ENCODE measurements around the gene MGAT1. TPM values are rescaled to one million over a fixed set of nuclear protein-coding genes. Genes with fewer than 3 reads are reported as not detected.

MGAT1 gene
- total RNA-seq, 1 experiment from 2014 or later: 86.4 TPM

DNA sequence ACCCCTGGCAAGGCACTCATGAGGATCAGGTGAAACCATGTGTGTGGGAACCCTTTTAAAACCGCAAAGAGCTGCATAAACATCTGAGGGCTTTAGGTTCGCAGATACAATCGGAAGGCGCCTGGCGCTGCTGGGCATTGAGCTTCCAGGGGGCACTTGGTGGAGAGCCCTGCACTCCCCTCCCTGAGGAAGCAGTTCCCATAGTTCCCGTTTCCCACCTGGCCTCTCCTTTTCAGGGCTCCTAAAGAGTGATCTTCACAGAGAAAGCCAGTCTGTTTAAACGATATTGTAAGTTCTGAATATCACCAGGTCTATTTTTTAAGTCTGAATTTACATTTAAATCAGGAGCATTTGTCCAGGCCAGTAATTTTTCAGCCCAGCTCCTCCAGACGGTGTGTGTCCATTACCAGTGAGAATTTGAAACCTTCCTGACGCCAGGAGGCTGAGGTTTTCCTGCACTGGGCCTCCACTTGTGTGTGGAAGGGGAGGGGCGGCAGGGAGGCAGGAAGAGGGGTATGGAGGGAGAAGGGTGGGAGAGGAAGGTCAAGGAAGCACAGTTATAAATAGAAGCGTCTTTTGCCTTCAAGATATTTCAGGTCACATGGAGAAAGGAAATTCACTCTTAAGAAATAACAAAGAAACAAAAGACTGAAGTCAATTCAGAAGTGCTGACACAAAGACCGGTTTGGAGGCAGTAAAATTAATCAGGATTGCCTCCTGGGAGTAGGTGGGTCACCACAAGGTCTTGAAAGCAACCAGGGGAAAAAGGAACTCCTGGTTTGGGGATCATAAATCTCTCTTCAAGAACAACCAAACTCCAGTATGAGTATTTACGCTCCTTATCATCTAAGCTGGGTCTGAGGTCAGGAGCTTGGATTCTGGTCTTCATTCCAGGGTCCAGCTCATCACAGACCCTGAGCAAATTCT, 14.3 kb upstream of the MGAT1 start:
- no TSS peak for BruUV-seq (replicated peaks)
- no peaks in the 10 kb centered on the region for H3K27me3 Mint-ChIP-seq (ENCODE audit: unreplicated experiment)
- H3K9me3 Mint-ChIP-seq (ENCODE audit: low read depth, unreplicated experiment): no peaks in the 10 kb centered on the region
- H3K36me3 Mint-ChIP-seq (ENCODE audit: insufficient read depth, unreplicated experiment): no peaks in the 10 kb centered on the region
- TF ChIP-seq, protein P1, sequence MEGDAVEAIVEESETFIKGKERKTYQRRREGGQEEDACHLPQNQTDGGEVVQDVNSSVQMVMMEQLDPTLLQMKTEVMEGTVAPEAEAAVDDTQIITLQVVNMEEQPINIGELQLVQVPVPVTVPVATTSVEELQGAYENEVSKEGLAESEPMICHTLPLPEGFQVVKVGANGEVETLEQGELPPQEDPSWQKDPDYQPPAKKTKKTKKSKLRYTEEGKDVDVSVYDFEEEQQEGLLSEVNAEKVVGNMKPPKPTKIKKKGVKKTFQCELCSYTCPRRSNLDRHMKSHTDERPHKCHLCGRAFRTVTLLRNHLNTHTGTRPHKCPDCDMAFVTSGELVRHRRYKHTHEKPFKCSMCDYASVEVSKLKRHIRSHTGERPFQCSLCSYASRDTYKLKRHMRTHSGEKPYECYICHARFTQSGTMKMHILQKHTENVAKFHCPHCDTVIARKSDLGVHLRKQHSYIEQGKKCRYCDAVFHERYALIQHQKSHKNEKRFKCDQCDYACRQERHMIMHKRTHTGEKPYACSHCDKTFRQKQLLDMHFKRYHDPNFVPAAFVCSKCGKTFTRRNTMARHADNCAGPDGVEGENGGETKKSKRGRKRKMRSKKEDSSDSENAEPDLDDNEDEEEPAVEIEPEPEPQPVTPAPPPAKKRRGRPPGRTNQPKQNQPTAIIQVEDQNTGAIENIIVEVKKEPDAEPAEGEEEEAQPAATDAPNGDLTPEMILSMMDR (IDR thresholded peaks at IDR 0.05; ENCODE audit: unreplicated experiment): no peak
- intact Hi-C loops (cut with micrococcal nuclease; ENCODE audit: unreplicated experiment): no loop called here
- no peak overlapping the region for H3K27ac Mint-ChIP-seq (ENCODE audit: unreplicated experiment)
- H3K4me3 Mint-ChIP-seq (ENCODE audit: low read depth, unreplicated experiment): no peak overlapping the region
- DNase-seq: no peak
- H3K4me1 Mint-ChIP-seq (ENCODE audit: low read depth, unreplicated experiment): peaks cover 5% of the 10 kb centered on the region
- CTCF ChIA-PET: interaction anchor here (1.5 kb wide), 1 partner anchor 9 kb away, joined by 5 read pairs; no protein-coding TSS in a partner anchor

DNA sequence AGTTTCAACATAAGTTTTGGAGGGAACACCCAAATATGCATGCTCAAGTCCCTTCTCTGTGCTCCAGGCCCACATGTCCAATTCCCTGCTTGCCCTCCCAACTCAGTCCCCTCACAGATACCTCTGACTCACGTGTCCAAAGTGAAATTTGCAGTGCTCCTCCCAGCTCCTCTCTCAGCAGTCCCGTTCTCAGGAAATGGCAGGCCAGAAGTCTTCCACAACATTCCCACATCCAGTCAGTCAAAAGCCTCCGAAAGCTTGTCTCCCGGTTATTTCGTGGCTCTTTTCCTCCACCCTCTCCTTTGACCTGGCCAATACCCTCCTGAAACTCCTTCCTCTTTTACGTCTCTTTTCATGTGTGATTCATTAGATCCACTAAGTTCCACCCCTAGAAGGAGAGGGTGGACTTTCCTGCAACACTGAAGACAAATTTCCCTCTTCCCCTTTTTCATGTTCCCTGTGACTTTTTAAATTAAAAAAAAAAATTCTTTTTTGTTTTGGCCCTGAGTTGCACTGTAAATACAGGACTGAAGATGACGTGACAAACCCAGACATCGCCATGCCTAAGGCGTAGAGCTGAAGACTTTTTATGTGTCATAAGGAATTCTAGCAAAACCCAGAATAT, 12.8 kb upstream of the MGAT1 start:
- no peak for DNase-seq
- Mint-ChIP-seq H3K9me3 (ENCODE audit: low read depth, unreplicated experiment) (no peaks in the 10 kb centered on the region), H3K27ac (ENCODE audit: unreplicated experiment) (no peak overlapping the region), H3K4me3 (ENCODE audit: low read depth, unreplicated experiment) (no peak overlapping the region), H3K36me3 (ENCODE audit: insufficient read depth, unreplicated experiment) (peaks cover 9% of the 10 kb centered on the region), H3K4me1 (ENCODE audit: low read depth, unreplicated experiment) (peaks cover 14% of the 10 kb centered on the region), H3K27me3 (ENCODE audit: unreplicated experiment) (no peaks in the 10 kb centered on the region)
- TF ChIP-seq, protein P1 (IDR thresholded peaks at IDR 0.05; ENCODE audit: unreplicated experiment): no peak
- CTCF ChIA-PET: interaction anchor here (0.6 kb wide), 2 partner anchors 13 to 1144 kb away, joined by 3 read pairs; partner anchors contain the start of gene MGAT1
- intact Hi-C loops (cut with micrococcal nuclease; ENCODE audit: unreplicated experiment): no loop called here
- BruUV-seq (replicated peaks): no TSS peak

GRCh38 chr5:180813420-180813819, 10.8 kb upstream of the MGAT1 start:
- intact Hi-C loops (cut with micrococcal nuclease; ENCODE audit: unreplicated experiment): no loop called here
- no peak overlapping the region for H3K27ac Mint-ChIP-seq (ENCODE audit: unreplicated experiment)
- no peak overlapping the region for H3K4me3 Mint-ChIP-seq (ENCODE audit: low read depth, unreplicated experiment)
- no peaks in the 10 kb centered on the region for H3K27me3 Mint-ChIP-seq (ENCODE audit: unreplicated experiment)
- TF ChIP-seq, protein P1 (IDR thresholded peaks at IDR 0.05; ENCODE audit: unreplicated experiment): no peak
- no peaks in the 10 kb centered on the region for H3K9me3 Mint-ChIP-seq (ENCODE audit: low read depth, unreplicated experiment)
- no TSS peak for BruUV-seq (replicated peaks)
- CTCF ChIA-PET: interaction anchor here (0.7 to 1.0 kb wide), 3 partner anchors 12 to 53 kb away, joined by 3 to 4 read pairs (median 3); no protein-coding TSS in a partner anchor
- H3K4me1 Mint-ChIP-seq (ENCODE audit: low read depth, unreplicated experiment): peaks cover 27% of the 10 kb centered on the region
- no peak for DNase-seq
- peaks cover 22% of the 10 kb centered on the region for H3K36me3 Mint-ChIP-seq (ENCODE audit: insufficient read depth, unreplicated experiment)

DNA sequence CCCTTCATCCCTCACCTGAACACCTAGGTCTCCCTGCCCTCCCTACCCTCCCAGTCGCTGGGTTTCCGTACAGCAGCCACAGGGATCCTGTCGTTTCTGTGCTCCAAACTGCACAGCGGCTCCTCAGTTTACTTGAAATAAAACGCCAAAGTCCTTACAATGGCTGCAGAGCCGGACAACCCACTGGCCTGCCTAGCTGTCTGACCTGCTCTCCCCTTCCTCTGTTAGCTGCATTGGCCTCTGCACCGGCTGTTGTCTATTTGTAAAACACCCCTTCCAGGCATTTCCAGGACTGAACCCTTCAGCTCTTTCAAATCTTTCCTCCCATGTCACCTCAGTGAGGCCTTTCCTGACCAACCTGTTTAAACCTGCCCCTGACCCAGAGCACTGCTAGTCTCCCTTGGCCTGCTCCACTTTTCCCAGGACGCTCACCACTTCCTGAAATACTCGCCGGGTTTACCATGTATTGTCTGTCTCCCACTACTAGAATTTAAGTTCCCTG, 9.1 kb upstream of the MGAT1 start:
- no peaks in the 10 kb centered on the region for H3K9me3 Mint-ChIP-seq (ENCODE audit: low read depth, unreplicated experiment)
- H3K4me1 Mint-ChIP-seq (ENCODE audit: low read depth, unreplicated experiment): peaks cover 45% of the 10 kb centered on the region
- peaks cover 22% of the 10 kb centered on the region for H3K36me3 Mint-ChIP-seq (ENCODE audit: insufficient read depth, unreplicated experiment)
- TF ChIP-seq, protein P1 (IDR thresholded peaks at IDR 0.05; ENCODE audit: unreplicated experiment): no peak
- no TSS peak for BruUV-seq (replicated peaks)
- H3K27ac Mint-ChIP-seq (ENCODE audit: unreplicated experiment): peak overlapping the region; percentile 44
- no peaks in the 10 kb centered on the region for H3K27me3 Mint-ChIP-seq (ENCODE audit: unreplicated experiment)
- intact Hi-C loops (cut with micrococcal nuclease; ENCODE audit: unreplicated experiment): no loop called here
- DNase-seq: no peak
- CTCF ChIA-PET: interaction anchor here (0.6 to 1.3 kb wide), 3 partner anchors 14 to 395 kb away, joined by 3 to 11 read pairs (median 4); no protein-coding TSS in a partner anchor
- peak overlapping the region; percentile 72 for H3K4me3 Mint-ChIP-seq (ENCODE audit: low read depth, unreplicated experiment)
